ENCODE data around the gene SMIM44. TPM values are rescaled to one million over a fixed set of nuclear protein-coding genes. Genes with fewer than 3 reads are reported as not detected.
A peak's percentile ranks its signal among the peaks of the same experiment; 100 is the strongest.

The SMIM44 gene
- total RNA-seq, 1 experiment from 2014 or later, result not detected

GRCh38 chr19:3458229-3459088 is 24.8 kb downstream of the SMIM44 start:
- no peaks in the 10 kb centered on the region for H3K9me3 Mint-ChIP-seq
- WGBS (ENCODE audit: extremely low coverage, insufficient read length, low lambda C conversion rate), result no CpG with 5 or more reads among the region's 19 CpGs

More at GRCh38 chr19:3458229-3459088, 24.8 kb downstream of the SMIM44 start:
- TF ChIP-seq, protein P1, sequence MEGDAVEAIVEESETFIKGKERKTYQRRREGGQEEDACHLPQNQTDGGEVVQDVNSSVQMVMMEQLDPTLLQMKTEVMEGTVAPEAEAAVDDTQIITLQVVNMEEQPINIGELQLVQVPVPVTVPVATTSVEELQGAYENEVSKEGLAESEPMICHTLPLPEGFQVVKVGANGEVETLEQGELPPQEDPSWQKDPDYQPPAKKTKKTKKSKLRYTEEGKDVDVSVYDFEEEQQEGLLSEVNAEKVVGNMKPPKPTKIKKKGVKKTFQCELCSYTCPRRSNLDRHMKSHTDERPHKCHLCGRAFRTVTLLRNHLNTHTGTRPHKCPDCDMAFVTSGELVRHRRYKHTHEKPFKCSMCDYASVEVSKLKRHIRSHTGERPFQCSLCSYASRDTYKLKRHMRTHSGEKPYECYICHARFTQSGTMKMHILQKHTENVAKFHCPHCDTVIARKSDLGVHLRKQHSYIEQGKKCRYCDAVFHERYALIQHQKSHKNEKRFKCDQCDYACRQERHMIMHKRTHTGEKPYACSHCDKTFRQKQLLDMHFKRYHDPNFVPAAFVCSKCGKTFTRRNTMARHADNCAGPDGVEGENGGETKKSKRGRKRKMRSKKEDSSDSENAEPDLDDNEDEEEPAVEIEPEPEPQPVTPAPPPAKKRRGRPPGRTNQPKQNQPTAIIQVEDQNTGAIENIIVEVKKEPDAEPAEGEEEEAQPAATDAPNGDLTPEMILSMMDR (conservative IDR thresholded peaks at IDR 0.05), result no peak
- peak overlapping the region in 1 of 2 experiments; percentile 73; a peak in 3 of 5 replicates for H3K4me3 Mint-ChIP-seq
- no peaks in the 10 kb centered on the region for H3K36me3 Mint-ChIP-seq (ENCODE audit: insufficient read depth in 1 of 3, low read depth in 3 of 3)
- H2BK120ac ChIP-seq (ENCODE audit: low read depth, low read length, poor library complexity, severe bottlenecking), result no peak overlapping the region
- H2AK5ac ChIP-seq (ENCODE audit: insufficient read length, low read length), result no peak overlapping the region
- no peak overlapping the region for H3K9ac ChIP-seq (ENCODE audit: extremely low read depth, insufficient read length, low read length)
- peak; percentile 71 for DNase-seq
- H3K4me1 ChIP-seq (ENCODE audit: insufficient read depth, low read length), result no peaks in the 10 kb centered on the region; the same call in 1 of the 2 replicates
- H4K8ac ChIP-seq (replicated peaks; ENCODE audit: insufficient read length, low read depth, low read length), result no peak overlapping the region
- peaks cover 2% of the 10 kb centered on the region for H4K20me1 ChIP-seq (ENCODE audit: control insufficient read depth, insufficient read depth, insufficient read length)
- peak overlapping the region; percentile 5 for H3K4me2 ChIP-seq (ENCODE audit: insufficient read depth, insufficient read length, low read length)
- H3K9me3 ChIP-seq (ENCODE audit: control insufficient read depth, low read depth, low read length), result no peaks in the 10 kb centered on the region
- H3K23ac ChIP-seq (ENCODE audit: insufficient read length, low read depth, low read length), result no peak overlapping the region
- no peak overlapping the region for H3K18ac ChIP-seq (ENCODE audit: insufficient read length, low read depth, low read length)
- H3K23me2 ChIP-seq (ENCODE audit: insufficient read length, low read depth, low read length, poor library complexity, severe bottlenecking), result peaks cover 3% of the 10 kb centered on the region
- H2BK5ac ChIP-seq (ENCODE audit: insufficient read length, low read length), result no peak overlapping the region
- no peak overlapping the region for H3T11ph ChIP-seq (ENCODE audit: low read length)
- no peak overlapping the region for H3K27ac ChIP-seq (ENCODE audit: insufficient read length, low read depth, low read length)
- H3K27me3 Mint-ChIP-seq (ENCODE audit: low read depth), result peaks cover 59% of the 10 kb centered on the region
- H3K27me3 ChIP-seq (ENCODE audit: insufficient read depth, low read length), result peaks cover 17% of the 10 kb centered on the region
- H2BK15ac ChIP-seq (ENCODE audit: low read depth, low read length), result no peak overlapping the region
- H2BK20ac ChIP-seq (ENCODE audit: low read depth, low read length, poor library complexity, severe bottlenecking), result no peak overlapping the region
- no peak overlapping the region for H2AFZ ChIP-seq (ENCODE audit: low read length)
- no peak overlapping the region for H3K4ac ChIP-seq (ENCODE audit: low read depth, low read length)
- no peak overlapping the region for H2BK12ac ChIP-seq (ENCODE audit: insufficient read length, low read depth, low read length)
- no peak overlapping the region for H4K5ac ChIP-seq (ENCODE audit: insufficient read length, low read depth, low read length)
- H3K79me2 ChIP-seq (ENCODE audit: insufficient read depth, low read length), result no peaks in the 10 kb centered on the region
- no peak overlapping the region for H3K27ac Mint-ChIP-seq
- H3K79me1 ChIP-seq (ENCODE audit: insufficient read depth, low read depth, low read length, poor library complexity, severe bottlenecking), result no peaks in the 10 kb centered on the region
- H4K91ac ChIP-seq (ENCODE audit: insufficient read length, low read depth, low read length), result no peak overlapping the region
- peaks cover 14 to 27% of the 10 kb centered on the region in 2 experiments for H3K4me1 Mint-ChIP-seq
- no peak overlapping the region for H3K14ac ChIP-seq (ENCODE audit: insufficient read depth, low read length)
- H3K56ac ChIP-seq (ENCODE audit: insufficient read length, low read depth, low read length), result no peak overlapping the region
